Tracheal epithelial cell (primary cell): Measurements from ENCODE around the gene FAIM. TPM values are rescaled to one million over a fixed set of nuclear protein-coding genes. Genes with fewer than 3 reads are reported as not detected.

Experiments
- total RNA-seq: library from RNA; depleted of rRNA; stranded (reverse); fragments of >200 nt; gene quantifications from 2 replicates; pipeline ENCODE4 v1.2.1, GENCODE V29; 2014

FAIM gene, protein sequence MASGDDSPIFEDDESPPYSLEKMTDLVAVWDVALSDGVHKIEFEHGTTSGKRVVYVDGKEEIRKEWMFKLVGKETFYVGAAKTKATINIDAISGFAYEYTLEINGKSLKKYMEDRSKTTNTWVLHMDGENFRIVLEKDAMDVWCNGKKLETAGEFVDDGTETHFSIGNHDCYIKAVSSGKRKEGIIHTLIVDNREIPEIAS
- total RNA-seq: 6.0 and 6.5 TPM in 2 replicates

DNA sequence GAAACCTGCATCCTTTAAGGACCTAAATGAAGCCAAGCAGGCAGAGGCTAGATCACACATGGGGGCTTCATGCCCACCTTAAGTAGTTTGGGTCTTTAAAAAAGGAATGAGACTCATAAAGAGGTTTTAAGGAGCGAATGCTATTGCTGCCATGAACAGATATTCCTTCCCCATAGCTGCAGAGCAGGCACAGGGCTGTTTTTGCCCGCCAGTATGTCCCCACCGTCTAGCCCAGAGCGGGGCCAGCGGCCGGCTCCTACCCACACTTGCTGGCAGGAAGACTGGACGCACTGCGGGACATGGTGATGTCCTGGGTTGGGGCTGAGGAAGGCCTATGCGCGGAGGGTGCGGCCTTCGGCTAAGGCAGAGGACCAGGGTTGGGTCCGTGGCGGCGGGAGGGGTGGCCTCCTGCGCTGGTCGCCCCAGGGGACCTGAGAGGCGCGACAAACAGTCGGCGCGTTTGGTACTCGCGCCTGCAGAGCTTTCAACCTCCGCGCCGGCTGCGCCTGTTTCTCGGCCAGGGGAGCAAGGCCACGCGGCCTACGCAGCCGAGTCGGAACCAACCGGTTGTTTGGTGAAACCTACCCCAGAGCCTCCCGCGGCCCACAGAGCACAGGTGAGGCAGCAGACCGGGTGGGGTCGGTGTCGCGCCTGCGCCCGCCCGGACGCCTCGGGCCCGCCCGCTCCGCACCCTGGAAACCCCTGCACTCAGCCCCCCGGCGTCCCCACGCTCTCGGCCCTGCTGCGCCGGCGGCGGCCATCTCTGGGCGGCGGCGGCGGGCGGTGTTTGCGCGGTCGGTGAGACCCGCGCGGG, at the start of gene FAIM:
Gene FAIM, plus strand, starts transcription at position 450 of the 814 bp plus-strand sequence. CDS start 10,956 bp downstream, outside the sequence.

DNA sequence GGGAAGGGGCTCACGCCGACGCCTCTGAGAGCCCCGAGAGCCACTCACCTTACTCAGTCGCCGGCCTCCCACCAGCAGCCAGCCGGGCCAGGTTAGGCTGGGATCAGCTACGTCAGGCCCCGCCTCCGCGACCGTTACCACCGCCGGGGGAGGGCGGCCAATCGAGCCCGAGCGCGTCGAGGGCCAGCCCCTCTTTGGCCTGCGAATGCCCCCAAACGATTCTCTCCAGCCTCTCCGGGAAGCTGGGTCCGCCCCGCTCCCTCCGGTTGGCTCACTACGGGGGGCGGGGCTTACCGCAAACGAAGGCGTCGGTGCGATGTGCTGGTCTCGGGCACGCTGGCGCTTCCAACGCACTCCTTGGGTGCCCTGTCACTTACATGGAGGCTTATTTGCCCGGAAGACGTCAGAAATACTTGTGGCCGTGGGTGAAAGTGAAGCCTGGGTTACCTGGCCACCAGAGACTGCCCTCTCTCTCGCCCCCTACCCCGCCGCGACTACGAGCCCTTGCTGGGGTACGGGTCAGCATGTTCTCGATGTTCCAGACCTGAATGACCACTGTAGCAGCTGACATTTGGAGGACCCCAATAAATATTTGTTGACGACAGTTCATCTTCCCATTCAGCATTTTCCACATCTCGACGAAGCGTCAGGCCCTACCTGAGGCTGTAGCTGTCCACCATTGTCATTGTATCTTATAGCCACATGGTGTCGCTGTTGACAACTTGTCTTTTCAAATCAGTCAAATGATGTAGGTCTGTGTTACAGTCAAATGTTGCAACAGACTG, 14.2 kb upstream of the FAIM start, which contains the start of gene CEP70:
Gene CEP70, minus strand, starts transcription at position 111 of the 785 bp plus-strand sequence. CDS start 21,333 bp downstream, outside the sequence.

Other genes starting within 250 kb of the FAIM start
- gene ESYT3, start 174.2 kb upstream of the FAIM start, total RNA-seq: 0.43 and 0.48 TPM in 2 replicates
- 17.7 and 18.8 TPM in 2 replicates for gene CEP70, start 14.5 kb upstream of the FAIM start, total RNA-seq
- gene PIK3CB, start 226.2 kb downstream of the FAIM start, total RNA-seq: 13.0 and 15.3 TPM in 2 replicates